Liver (tissue), 9 donors: Measurements from ENCODE around the gene SEC14L5. TPM values are rescaled to one million over a fixed set of nuclear protein-coding genes. Genes with fewer than 3 reads are reported as not detected.

Experiments used
- DNase-seq: peaks from one replicate; pipeline ENCODE4 v3.0.0-alpha.2; 2017; ENCODE audit warnings: low spot score
- H3K27ac ChIP-seq, 2 donors: one replicate each; pipeline ENCODE4 v1.7.0; 2013; ENCODE audit warnings: inconsistent platforms in 2 of 2, low read length in 2 of 2, control low read depth in 1 of 2, low read depth in 1 of 2, mild to moderate bottlenecking in 1 of 2
- H3K27me3 ChIP-seq, 4 donors: one replicate each; pipeline versions ENCODE4 v1.6.1 to v1.7.0; 2013; ENCODE audit warnings: low read length in 3 of 4, inconsistent platforms in 1 of 4, mild to moderate bottlenecking in 1 of 4, moderate library complexity in 1 of 4; ENCODE audit not compliant: control insufficient read depth in 4 of 4, insufficient read depth in 4 of 4
- H3K36me3 ChIP-seq, 4 donors: one replicate each; pipeline versions ENCODE4 v1.6.1 to v1.7.0; 2013; ENCODE audit warnings: low read length in 3 of 4, mild to moderate bottlenecking in 3 of 4, low read depth in 1 of 4, moderate library complexity in 1 of 4; ENCODE audit not compliant: control insufficient read depth in 4 of 4, insufficient read depth in 3 of 4
- H3K4me1 ChIP-seq, 4 donors: one replicate each; pipeline versions ENCODE4 v1.6.1 to v1.7.0; 2013; ENCODE audit warnings: low read length in 3 of 4, mild to moderate bottlenecking in 3 of 4, moderate library complexity in 1 of 4; ENCODE audit not compliant: control insufficient read depth in 4 of 4, insufficient read depth in 4 of 4
- H3K4me3 ChIP-seq, 3 donors: one replicate each; pipeline versions ENCODE4 v1.6.1 to v1.7.0; 2013; ENCODE audit warnings: low read length in 3 of 3, control low read depth in 1 of 3, low read depth in 1 of 3, mild to moderate bottlenecking in 1 of 3
- H3K9ac ChIP-seq, 2 donors: one replicate each; pipeline ENCODE4 v1.7.0; 2013; ENCODE audit warnings: low read length in 2 of 2, mild to moderate bottlenecking in 2 of 2, moderate library complexity in 2 of 2, control low read depth in 1 of 2, low read depth in 1 of 2
- H3K9me3 ChIP-seq, 4 donors: one replicate each; pipeline versions ENCODE4 v1.6.1 to v1.7.0; 2013; ENCODE audit warnings: low read length in 3 of 4; ENCODE audit not compliant: control insufficient read depth in 4 of 4
- CTCF ChIP-seq: fragments of 150-350 bp; IDR thresholded peaks from 2 replicates; pipeline ENCODE4 v1.5.1; 2017; ENCODE audit warnings: improper control_type of control experiment, low read depth, low read length; ENCODE audit not compliant: missing input control
- EGR1 ChIP-seq, 2 donors: IDR thresholded peaks; 2 replicates each; pipeline ENCODE4 v1.6.1; 2016 to 2018; ENCODE audit warnings: antibody characterized with exemption in 2 of 2, low read depth in 2 of 2
- FOXA1 ChIP-seq: IDR thresholded peaks from 2 replicates; pipeline ENCODE4 v1.6.1; 2016; ENCODE audit warnings: antibody characterized with exemption
- FOXA2 ChIP-seq: IDR thresholded peaks from 2 replicates; pipeline ENCODE4 v1.6.1; 2016; ENCODE audit warnings: antibody characterized with exemption
- GABPA ChIP-seq, 2 donors: IDR thresholded peaks in 1 of 2; conservative IDR thresholded peaks in 1 of 2; 2 replicates each; pipeline ENCODE4 v1.6.1; 2016; ENCODE audit warnings: antibody characterized with exemption in 2 of 2, mild to moderate bottlenecking in 1 of 2, moderate library complexity in 1 of 2
- HNF4A ChIP-seq, 2 donors: conservative IDR thresholded peaks; 2 replicates each; pipeline ENCODE4 v1.6.1; 2016; ENCODE audit warnings: antibody characterized with exemption in 2 of 2, mild to moderate bottlenecking in 2 of 2
- HNF4G ChIP-seq: IDR thresholded peaks from 2 replicates; pipeline ENCODE4 v1.6.1; 2016; ENCODE audit warnings: antibody characterized with exemption
- JUND ChIP-seq, 2 donors: IDR thresholded peaks; 2 replicates each; pipeline ENCODE4 v1.6.1; 2016; ENCODE audit warnings: antibody characterized with exemption in 2 of 2
- MAX ChIP-seq: IDR thresholded peaks from 2 replicates; pipeline ENCODE4 v1.6.1; 2016; ENCODE audit warnings: antibody characterized with exemption
- NR2F2 ChIP-seq: IDR thresholded peaks from 2 replicates; pipeline ENCODE4 v1.6.1; 2016; ENCODE audit warnings: antibody characterized with exemption
- RAD21 ChIP-seq, 2 donors: IDR thresholded peaks; 2 replicates each; pipeline ENCODE4 v1.6.1; 2016; ENCODE audit warnings: antibody characterized with exemption in 2 of 2, mild to moderate bottlenecking in 2 of 2
- REST ChIP-seq: IDR thresholded peaks from 2 replicates; pipeline ENCODE4 v1.6.1; 2016; ENCODE audit warnings: antibody characterized with exemption, mild to moderate bottlenecking
- RXRA ChIP-seq, 2 donors: IDR thresholded peaks; 2 replicates each; pipeline ENCODE4 v1.6.1; 2017 to 2018; ENCODE audit warnings: antibody characterized with exemption in 2 of 2, mild to moderate bottlenecking in 1 of 2
- SP1 ChIP-seq: IDR thresholded peaks from 2 replicates; pipeline ENCODE4 v1.6.1; 2018; ENCODE audit warnings: antibody characterized with exemption, mild to moderate bottlenecking
- TAF1 ChIP-seq: conservative IDR thresholded peaks from 2 replicates; pipeline ENCODE4 v1.6.1; 2016; ENCODE audit warnings: antibody characterized with exemption, mild to moderate bottlenecking
- YY1 ChIP-seq: IDR thresholded peaks from 2 replicates; pipeline ENCODE4 v1.6.1; 2016; ENCODE audit warnings: antibody characterized with exemption, mild to moderate bottlenecking
- WGBS: extraction: QIAGEN DNeasy Blood & Tissue Kit; methylation state at CpG from one replicate; pipeline ENCODE4 v1.1.7; 2013; 5-methylcytosine and 5-hydroxymethylcytosine counted together
- polyA plus RNA-seq, 2 donors: library from polyadenylated mRNA; stranded (reverse) in 1 of 2; unstranded in 1 of 2; fragments of 200-250 nt in 1 of 2; fragments of >200 nt in 1 of 2; fragmentation: Nextera tagmentation in 1 of 2; extraction: Ambion mirVana in 1 of 2; gene quantifications; one replicate each; pipeline versions ENCODE4 v1.2.1 to v1.2.3, GENCODE V29; 2013 to 2015
- total RNA-seq, 2 donors: library from RNA; depleted of rRNA; stranded (reverse); fragments of >200 nt; gene quantifications; one replicate each; pipeline ENCODE4 v1.2.3, GENCODE V29; 2014
- TF ChIP-seq, protein P1 (sequence below): IDR thresholded peaks from 2 replicates; pipeline ENCODE4 v1.6.1; 2016; ENCODE audit warnings: antibody characterized with exemption
- TF ChIP-seq, protein P2 (sequence below): IDR thresholded peaks from 2 replicates; pipeline ENCODE4 v1.6.1; 2016; ENCODE audit warnings: antibody characterized with exemption
- donor health status: healthy.
- donor health status: healthy.
- donor health status: healthy.
- donor health status: healthy.
- donor health status: healthy.

SEC14L5 gene
- total and polyA plus RNA-seq, 4 donors: 0.03 to 0.65 (median 0.12) TPM

DNA sequence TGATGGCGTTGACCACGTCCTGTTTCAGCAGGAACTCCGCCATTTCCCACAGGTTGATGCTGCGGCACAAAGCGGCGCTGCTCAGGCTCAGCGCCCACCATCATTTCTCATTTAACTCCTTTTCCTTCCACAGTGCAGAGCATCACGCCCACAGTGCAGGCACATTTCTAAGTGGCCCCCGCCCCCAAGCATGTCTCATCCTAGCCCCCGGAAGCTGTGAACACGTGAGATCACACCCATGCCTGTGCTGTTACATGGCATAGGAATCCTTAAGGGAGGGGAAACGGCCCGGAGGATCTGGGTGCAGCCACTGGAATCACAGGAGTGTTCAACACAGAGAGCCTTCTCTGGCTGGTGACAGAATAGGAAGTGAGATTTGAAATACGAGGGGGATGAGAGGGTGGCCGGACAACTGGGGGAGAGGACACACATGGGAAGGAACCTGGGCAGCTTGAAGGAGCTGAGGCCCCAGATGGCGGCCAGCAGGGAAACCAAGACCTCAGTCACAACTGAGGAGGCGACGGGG lies 70.9 kb downstream of the SEC14L5 start (continued):
- no peak for TF ChIP-seq SP1
- TF ChIP-seq FOXA1: no peak
- no peak for TF ChIP-seq RAD21 (IDR thresholded peaks at IDR 0.05)
- no peak for TF ChIP-seq RXRA (IDR thresholded peaks at IDR 0.05)
- TF ChIP-seq GABPA (IDR thresholded peaks at IDR 0.05 in 1 of 2, conservative IDR thresholded peaks at IDR 0.05 in 1 of 2): no peak

DNA sequence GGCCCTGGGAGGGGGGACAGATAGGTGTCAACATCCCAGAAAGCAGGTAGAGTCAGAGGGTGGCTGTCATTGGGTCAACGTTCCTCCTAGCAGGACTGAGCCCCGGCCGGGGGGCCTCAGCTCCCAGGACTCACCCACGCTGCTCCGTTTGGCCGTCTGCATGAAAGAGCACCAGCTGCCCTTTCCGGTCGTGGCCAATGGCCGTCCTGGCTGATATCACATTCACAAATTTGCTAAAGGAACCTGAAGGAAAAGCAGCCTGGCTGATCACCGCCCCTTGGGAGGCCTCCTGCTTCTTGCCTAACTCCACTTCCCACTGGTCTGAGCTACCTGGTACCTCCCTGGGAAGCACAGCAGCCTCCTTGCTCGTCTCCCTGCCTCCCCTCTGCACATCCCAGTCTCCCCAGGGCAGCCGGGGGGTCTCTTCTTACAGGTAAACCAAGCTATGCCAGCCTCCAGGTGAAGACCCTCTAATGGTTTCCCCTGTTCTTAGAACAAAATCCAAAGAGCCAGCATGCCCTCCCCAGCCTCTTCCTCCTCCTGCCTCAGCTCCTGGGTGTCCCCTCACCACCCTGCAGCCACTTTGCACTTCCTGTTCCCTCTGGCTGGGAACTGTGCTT lies 72.2 kb downstream of the SEC14L5 start:
- TF ChIP-seq RAD21 (IDR thresholded peaks at IDR 0.05) (no peak), HNF4A (conservative IDR thresholded peaks at IDR 0.05) (no peak), TAF1 (no peak), JUND (IDR thresholded peaks at IDR 0.05) (no peak)
- no peak overlapping the region for H3K4me3 ChIP-seq
- H3K27ac ChIP-seq: no peak overlapping the region
- H3K9me3 ChIP-seq: no peaks in the 10 kb centered on the region
- H3K4me1 ChIP-seq: peaks cover 3 to 18% (median 16%) of the 10 kb centered on the region in 4 donors
- peaks cover 0 to 6% (median 3%) of the 10 kb centered on the region in 4 donors for H3K36me3 ChIP-seq
- no peaks in the 10 kb centered on the region for H3K27me3 ChIP-seq
- DNase-seq: no peak
- no peak overlapping the region for H3K9ac ChIP-seq
- WGBS: 89% methylated on average over 12 of the region's 12 CpGs

- Histone ChIP-seq H3K9ac (no peak overlapping the region), H3K36me3 (peaks cover 0 to 3% (median 2%) of the 10 kb centered on the region in 4 donors), H3K4me3 (no peak overlapping the region), H3K9me3 (no peaks in the 10 kb centered on the region), H3K27ac (no peak overlapping the region), H3K4me1 (peaks cover 3 to 18% (median 16%) of the 10 kb centered on the region in 4 donors), H3K27me3 (no peaks in the 10 kb centered on the region)
- TF ChIP-seq TAF1: no peak
- TF ChIP-seq, protein P1, sequence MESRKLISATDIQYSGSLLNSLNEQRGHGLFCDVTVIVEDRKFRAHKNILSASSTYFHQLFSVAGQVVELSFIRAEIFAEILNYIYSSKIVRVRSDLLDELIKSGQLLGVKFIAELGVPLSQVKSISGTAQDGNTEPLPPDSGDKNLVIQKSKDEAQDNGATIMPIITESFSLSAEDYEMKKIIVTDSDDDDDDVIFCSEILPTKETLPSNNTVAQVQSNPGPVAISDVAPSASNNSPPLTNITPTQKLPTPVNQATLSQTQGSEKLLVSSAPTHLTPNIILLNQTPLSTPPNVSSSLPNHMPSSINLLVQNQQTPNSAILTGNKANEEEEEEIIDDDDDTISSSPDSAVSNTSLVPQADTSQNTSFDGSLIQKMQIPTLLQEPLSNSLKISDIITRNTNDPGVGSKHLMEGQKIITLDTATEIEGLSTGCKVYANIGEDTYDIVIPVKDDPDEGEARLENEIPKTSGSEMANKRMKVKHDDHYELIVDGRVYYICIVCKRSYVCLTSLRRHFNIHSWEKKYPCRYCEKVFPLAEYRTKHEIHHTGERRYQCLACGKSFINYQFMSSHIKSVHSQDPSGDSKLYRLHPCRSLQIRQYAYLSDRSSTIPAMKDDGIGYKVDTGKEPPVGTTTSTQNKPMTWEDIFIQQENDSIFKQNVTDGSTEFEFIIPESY: no peak
- no peak for TF ChIP-seq RXRA (IDR thresholded peaks at IDR 0.05)
- no peak for TF ChIP-seq MAX
- TF ChIP-seq HNF4G: no peak
- TF ChIP-seq FOXA1: no peak
- TF ChIP-seq, protein P2, sequence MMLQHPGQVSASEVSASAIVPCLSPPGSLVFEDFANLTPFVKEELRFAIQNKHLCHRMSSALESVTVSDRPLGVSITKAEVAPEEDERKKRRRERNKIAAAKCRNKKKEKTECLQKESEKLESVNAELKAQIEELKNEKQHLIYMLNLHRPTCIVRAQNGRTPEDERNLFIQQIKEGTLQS: no peak
- no peak for TF ChIP-seq FOXA2
- no peak for TF ChIP-seq JUND (IDR thresholded peaks at IDR 0.05)
- no peak for TF ChIP-seq REST
- no peak for TF ChIP-seq YY1
- TF ChIP-seq EGR1 (IDR thresholded peaks at IDR 0.05; ENCODE audit: low read depth in 2 of 2): no peak
- no peak for TF ChIP-seq RAD21 (IDR thresholded peaks at IDR 0.05)
- no peak for TF ChIP-seq NR2F2
- no peak for TF ChIP-seq GABPA (IDR thresholded peaks at IDR 0.05 in 1 of 2, conservative IDR thresholded peaks at IDR 0.05 in 1 of 2)
- no peak for TF ChIP-seq SP1
- TF ChIP-seq CTCF: no peak
- no peak for TF ChIP-seq HNF4A (conservative IDR thresholded peaks at IDR 0.05)
- no peak for DNase-seq
- 94% methylated on average over 7 of the region's 7 CpGs for WGBS
These were observed 73.5 kb downstream of the SEC14L5 start for GRCh38 chr16:5031601-5032000.
